Erythroblast (primary cell): Measurements from ENCODE around the gene SLC38A4.

ENCODE experiments used
- GATA1 ChIP-seq: IDR thresholded peaks from 2 replicates; pipeline ENCODE4 v1.6.1; 2011; ENCODE audit warnings: low read depth, mild to moderate bottlenecking, control low read depth, low read length, moderate library complexity
- POLR2A ChIP-seq: IDR thresholded peaks from 2 replicates; pipeline ENCODE4 v1.6.1; 2011; ENCODE audit warnings: mild to moderate bottlenecking, low read length

GRCh38 chr12:46841891-46842290, 16.1 kb upstream of the SLC38A4 start:
- TF ChIP-seq POLR2A (no peak), GATA1 (no peak)
